ENCODE measurements around the gene ETAA1.

DNA sequence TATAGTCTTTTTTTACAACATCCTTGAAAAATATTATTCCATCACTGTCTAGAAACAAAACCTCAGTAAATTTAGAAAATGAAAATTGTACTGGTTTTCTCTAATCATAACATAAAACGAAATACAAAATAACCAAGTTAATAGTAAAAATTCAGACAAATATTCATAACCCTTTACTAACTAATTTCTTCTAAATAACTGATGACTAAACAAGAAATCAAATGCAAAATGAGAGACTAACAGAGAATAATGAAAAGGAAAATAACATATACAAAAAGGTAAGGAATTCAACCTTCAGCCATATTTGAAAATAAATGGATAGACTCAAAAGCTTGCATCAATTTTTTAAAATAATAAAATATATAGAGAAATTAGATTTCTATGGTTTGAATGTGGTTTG, 18.6 kb upstream of the ETAA1 start:
- TF ChIP-seq, protein P1, sequence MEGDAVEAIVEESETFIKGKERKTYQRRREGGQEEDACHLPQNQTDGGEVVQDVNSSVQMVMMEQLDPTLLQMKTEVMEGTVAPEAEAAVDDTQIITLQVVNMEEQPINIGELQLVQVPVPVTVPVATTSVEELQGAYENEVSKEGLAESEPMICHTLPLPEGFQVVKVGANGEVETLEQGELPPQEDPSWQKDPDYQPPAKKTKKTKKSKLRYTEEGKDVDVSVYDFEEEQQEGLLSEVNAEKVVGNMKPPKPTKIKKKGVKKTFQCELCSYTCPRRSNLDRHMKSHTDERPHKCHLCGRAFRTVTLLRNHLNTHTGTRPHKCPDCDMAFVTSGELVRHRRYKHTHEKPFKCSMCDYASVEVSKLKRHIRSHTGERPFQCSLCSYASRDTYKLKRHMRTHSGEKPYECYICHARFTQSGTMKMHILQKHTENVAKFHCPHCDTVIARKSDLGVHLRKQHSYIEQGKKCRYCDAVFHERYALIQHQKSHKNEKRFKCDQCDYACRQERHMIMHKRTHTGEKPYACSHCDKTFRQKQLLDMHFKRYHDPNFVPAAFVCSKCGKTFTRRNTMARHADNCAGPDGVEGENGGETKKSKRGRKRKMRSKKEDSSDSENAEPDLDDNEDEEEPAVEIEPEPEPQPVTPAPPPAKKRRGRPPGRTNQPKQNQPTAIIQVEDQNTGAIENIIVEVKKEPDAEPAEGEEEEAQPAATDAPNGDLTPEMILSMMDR (IDR thresholded peaks at IDR 0.05; ENCODE audit: poor library complexity), result no peak
- TF ChIP-seq EZH2 (IDR thresholded peaks at IDR 0.05; ENCODE audit: borderline replicate concordance), result no peak
- TF ChIP-seq EZH2phosphoT487 (IDR thresholded peaks at IDR 0.05; ENCODE audit: low read depth, severe bottlenecking, unreplicated experiment), result no peak
